ENCODE measurements around the gene ZNF236. TPM values are rescaled to one million over a fixed set of nuclear protein-coding genes. Genes with fewer than 3 reads are reported as not detected.

The ZNF236 gene
- total and polyA plus RNA-seq, 2 experiments from 2014 or later: 5.8 to 13.1 TPM

- no peaks in the 10 kb centered on the region for H3K27me3 ChIP-seq
- no peak for DNase-seq (ENCODE audit: low read depth in 1 of 2, low spot score in 1 of 2)
- TF ChIP-seq CTCF (IDR thresholded peaks at IDR 0.05; ENCODE audit: low read depth, low read length): no peak
- no peaks in the 10 kb centered on the region for H3K36me3 ChIP-seq
- H3K27ac ChIP-seq: no peak overlapping the region
- H3K9me3 ChIP-seq (ENCODE audit: low read depth): no peaks in the 10 kb centered on the region
- peaks cover 4% of the 10 kb centered on the region for H3K4me1 ChIP-seq (ENCODE audit: low read depth)
- no peak overlapping the region for H3K4me3 ChIP-seq
These were observed 190.6 kb downstream of the ZNF236 start for GRCh38 chr18:77012806-77013541.

- peak; percentile 7 to 78 for DNase-seq (ENCODE audit: low read depth in 1 of 2, low spot score in 1 of 2)
- Histone ChIP-seq H3K27me3 (no peaks in the 10 kb centered on the region), H3K4me3 (no peak overlapping the region), H3K4me1 (ENCODE audit: low read depth) (peaks cover 4% of the 10 kb centered on the region), H3K36me3 (no peaks in the 10 kb centered on the region), H3K9me3 (ENCODE audit: low read depth) (no peaks in the 10 kb centered on the region), H3K27ac (no peak overlapping the region)
- no peak for TF ChIP-seq CTCF (IDR thresholded peaks at IDR 0.05; ENCODE audit: low read depth, low read length)
These were observed 191.6 kb downstream of the ZNF236 start for GRCh38 chr18:77013811-77014521.

GRCh38 chr18:77014538-77014937, 192.2 kb downstream of the ZNF236 start:
- no peaks in the 10 kb centered on the region for H3K36me3 ChIP-seq
- peaks cover 4% of the 10 kb centered on the region for H3K4me1 ChIP-seq (ENCODE audit: low read depth)
- DNase-seq (ENCODE audit: low read depth in 1 of 2, low spot score in 1 of 2): peak in 1 of 2 donors; percentile 18
- no peaks in the 10 kb centered on the region for H3K9me3 ChIP-seq (ENCODE audit: low read depth)
- H3K27ac ChIP-seq: no peak overlapping the region
- no peaks in the 10 kb centered on the region for H3K27me3 ChIP-seq
- no peak for TF ChIP-seq CTCF (IDR thresholded peaks at IDR 0.05; ENCODE audit: low read depth, low read length)
- H3K4me3 ChIP-seq: no peak overlapping the region

GRCh38 chr18:77015169-77015568, 192.8 kb downstream of the ZNF236 start:
- H3K9me3 ChIP-seq (ENCODE audit: low read depth): no peaks in the 10 kb centered on the region
- H3K27me3 ChIP-seq: no peaks in the 10 kb centered on the region
- H3K4me1 ChIP-seq (ENCODE audit: low read depth): peaks cover 4% of the 10 kb centered on the region
- no peak for TF ChIP-seq CTCF (IDR thresholded peaks at IDR 0.05; ENCODE audit: low read depth, low read length)
- no peaks in the 10 kb centered on the region for H3K36me3 ChIP-seq
- no peak overlapping the region for H3K4me3 ChIP-seq
- no peak overlapping the region for H3K27ac ChIP-seq
- DNase-seq (ENCODE audit: low read depth in 1 of 2, low spot score in 1 of 2): peak in 1 of 2 donors; percentile 50

- no peak for DNase-seq (ENCODE audit: low read depth in 1 of 2, low spot score in 1 of 2)
- Histone ChIP-seq H3K4me1 (ENCODE audit: low read depth) (peaks cover 4% of the 10 kb centered on the region), H3K4me3 (no peak overlapping the region), H3K27ac (no peak overlapping the region), H3K36me3 (no peaks in the 10 kb centered on the region), H3K27me3 (no peaks in the 10 kb centered on the region), H3K9me3 (ENCODE audit: low read depth) (no peaks in the 10 kb centered on the region)
- TF ChIP-seq CTCF (IDR thresholded peaks at IDR 0.05; ENCODE audit: low read depth, low read length): no peak
These were observed 193.7 kb downstream of the ZNF236 start for GRCh38 chr18:77015771-77016710.

All from cardiac muscle cell (in vitro differentiated cells and primary cell).